ENCODE data around the gene RNF212. TPM values are rescaled to one million over a fixed set of nuclear protein-coding genes. Genes with fewer than 3 reads are reported as not detected.

RNF212 gene
- total and polyA plus RNA-seq, 4 donors: 0.74 to 8.9 (median 1.3) TPM; not detected in 1

- Histone ChIP-seq H3K4me3 (ENCODE audit: low read length in 2 of 2) (no peak overlapping the region), H3K36me3 (ENCODE audit: control insufficient read depth in 1 of 2, insufficient read depth in 2 of 2, low read length in 1 of 2) (no peaks in the 10 kb centered on the region), H3K9me3 (ENCODE audit: control insufficient read depth, low read length) (no peaks in the 10 kb centered on the region), H3K27ac (ENCODE audit: low read depth in 1 of 2, low read length in 2 of 2) (peak overlapping the region; percentile 18 to 68), H3K27me3 (ENCODE audit: control insufficient read depth in 1 of 2, insufficient read depth in 2 of 2, low read length in 1 of 2) (no peaks in the 10 kb centered on the region), H3K4me1 (ENCODE audit: control insufficient read depth in 1 of 2, insufficient read depth in 2 of 2, low read length in 2 of 2) (no peaks in the 10 kb centered on the region)
- WGBS, 2 donors: 7 to 14% methylated on average over 26 of the region's 26 CpGs
- ATAC-seq (ENCODE audit: low FRiP score) (peak; percentile 51), DNase-seq (peak; percentile 80 to 87)
- intact Hi-C loops (cut with DNase I): no loop called here
These were observed 77.9 kb downstream of the RNF212 start for GRCh38 chr4:1035510-1035909.

DNA sequence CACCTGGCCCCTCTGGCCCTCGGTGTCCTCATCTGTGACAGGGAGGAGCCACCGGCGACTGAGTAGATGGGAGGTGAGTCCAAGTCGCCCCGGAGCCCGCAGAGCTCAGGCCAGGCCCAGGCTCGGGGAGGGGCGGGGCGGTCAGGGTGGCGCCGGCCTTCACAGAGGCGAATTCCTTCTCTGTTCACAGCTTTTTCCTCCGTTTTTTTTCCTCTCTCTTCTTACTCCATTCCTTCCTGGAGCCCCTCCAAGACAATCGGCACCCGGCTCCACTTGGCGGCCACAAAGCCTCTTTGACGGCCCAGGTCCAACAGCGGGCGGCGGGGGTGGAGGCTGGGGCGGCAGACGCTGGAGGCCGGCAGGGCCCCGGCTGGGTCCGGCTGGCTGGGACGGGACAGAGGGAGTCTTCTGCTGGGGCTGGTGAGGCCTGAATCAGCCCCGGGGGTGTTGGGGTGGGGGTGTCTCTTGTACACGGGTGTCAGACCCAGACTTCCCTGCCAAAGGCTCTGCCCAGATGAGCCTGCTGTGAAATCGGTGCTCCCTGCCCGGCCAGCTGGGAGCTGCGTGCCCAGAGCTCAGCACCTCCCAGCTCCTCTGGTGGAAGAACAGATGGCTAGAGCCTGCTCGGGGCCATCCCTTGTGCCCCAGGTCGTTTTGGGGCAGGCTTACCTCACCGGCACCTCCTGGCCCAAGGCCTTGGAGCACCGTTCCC is 79.4 kb downstream of the RNF212 start:
- H3K27ac ChIP-seq (ENCODE audit: low read depth in 1 of 2, low read length in 2 of 2): peak overlapping the region; percentile 6 to 87

GRCh38 chr4:1032861-1033260 is 80.5 kb downstream of the RNF212 start:
- H3K27me3 ChIP-seq (ENCODE audit: control insufficient read depth in 1 of 2, insufficient read depth in 2 of 2, low read length in 1 of 2): no peaks in the 10 kb centered on the region
- H3K4me1 ChIP-seq (ENCODE audit: control insufficient read depth in 1 of 2, insufficient read depth in 2 of 2, low read length in 2 of 2): no peaks in the 10 kb centered on the region
- no peaks in the 10 kb centered on the region for H3K9me3 ChIP-seq (ENCODE audit: control insufficient read depth, low read length)
- intact Hi-C loops (cut with DNase I): loop anchor here in 1 of 2 donors (2.0 kb wide), 1 partner anchor 20 kb away; no protein-coding TSS in a partner anchor
- WGBS, 2 donors: 66 to 67% methylated on average over 10 of the region's 10 CpGs
- DNase-seq (no peak), ATAC-seq (ENCODE audit: low FRiP score) (no peak)
- H3K36me3 ChIP-seq (ENCODE audit: control insufficient read depth in 1 of 2, insufficient read depth in 2 of 2, low read length in 1 of 2): no peaks in the 10 kb centered on the region
- H3K4me3 ChIP-seq (ENCODE audit: low read length in 2 of 2): no peak overlapping the region
- H3K27ac ChIP-seq (ENCODE audit: low read depth in 1 of 2, low read length in 2 of 2): no peak overlapping the region

More for the DNA sequence above, 79.4 kb downstream of the RNF212 start:
- no peaks in the 10 kb centered on the region for H3K36me3 ChIP-seq (ENCODE audit: control insufficient read depth in 1 of 2, insufficient read depth in 2 of 2, low read length in 1 of 2)
- DNase-seq (peak; percentile 88 to 93), ATAC-seq (ENCODE audit: low FRiP score) (peak; percentile 66)
- no peaks in the 10 kb centered on the region for H3K9me3 ChIP-seq (ENCODE audit: control insufficient read depth, low read length)
- no peaks in the 10 kb centered on the region for H3K4me1 ChIP-seq (ENCODE audit: control insufficient read depth in 1 of 2, insufficient read depth in 2 of 2, low read length in 2 of 2)
- 2 to 7% methylated on average over 35 of the region's 35 CpGs for WGBS, 2 donors
- H3K4me3 ChIP-seq (ENCODE audit: low read length in 2 of 2): no peak overlapping the region
- no peaks in the 10 kb centered on the region for H3K27me3 ChIP-seq (ENCODE audit: control insufficient read depth in 1 of 2, insufficient read depth in 2 of 2, low read length in 1 of 2)
- intact Hi-C loops (cut with DNase I): loop anchor here in 1 of 2 donors (2.0 kb wide), 1 partner anchor 21 kb away; no protein-coding TSS in a partner anchor

DNA sequence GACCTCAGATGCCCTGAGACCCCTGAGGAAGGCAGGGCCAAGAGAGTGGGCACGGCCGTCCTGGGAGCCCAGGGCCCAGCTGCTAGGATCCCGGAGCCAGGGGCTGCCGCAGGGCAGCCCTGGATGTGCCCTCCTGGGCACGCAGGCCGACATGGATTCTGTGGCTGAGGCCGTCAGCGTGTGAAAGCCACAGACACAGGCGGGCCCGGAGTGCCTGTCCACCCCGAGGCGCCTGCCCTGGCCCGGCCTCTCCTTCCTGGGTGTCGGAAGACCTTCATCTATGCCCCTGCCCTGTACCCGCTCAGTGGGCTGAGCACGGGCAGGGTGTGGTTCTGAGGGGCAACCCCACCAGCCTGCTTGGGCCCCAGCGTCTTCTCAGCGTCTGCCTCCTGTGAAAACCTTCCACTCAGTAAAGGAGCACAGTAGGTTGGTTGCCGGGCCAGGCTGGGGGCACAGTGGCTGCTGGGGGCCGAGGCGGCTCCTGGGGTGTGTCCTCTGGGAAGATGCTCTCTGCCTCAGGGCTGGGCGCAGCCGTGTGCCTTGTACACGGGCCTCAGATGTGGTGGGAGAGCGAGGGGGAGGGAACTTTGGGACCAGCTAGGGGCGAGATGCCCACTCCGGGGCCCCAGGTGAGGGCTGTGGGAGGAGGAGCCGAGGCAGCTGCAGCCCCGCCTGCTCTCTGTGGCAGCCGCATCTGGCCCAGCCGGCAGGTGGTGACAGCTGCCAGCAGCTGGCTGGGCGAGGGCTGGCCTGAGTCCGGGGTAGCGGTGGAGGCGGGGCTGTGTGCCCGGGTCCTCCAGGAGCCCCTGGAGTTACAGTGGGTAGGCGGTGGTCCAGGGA is 81.2 kb downstream of the RNF212 start:
- Histone ChIP-seq H3K27me3 (ENCODE audit: control insufficient read depth in 1 of 2, insufficient read depth in 2 of 2, low read length in 1 of 2) (no peaks in the 10 kb centered on the region), H3K27ac (ENCODE audit: low read depth in 1 of 2, low read length in 2 of 2) (no peak overlapping the region), H3K4me1 (ENCODE audit: control insufficient read depth in 1 of 2, insufficient read depth in 2 of 2, low read length in 2 of 2) (no peaks in the 10 kb centered on the region), H3K4me3 (ENCODE audit: low read length in 2 of 2) (no peak overlapping the region), H3K9me3 (ENCODE audit: control insufficient read depth, low read length) (no peaks in the 10 kb centered on the region), H3K36me3 (ENCODE audit: control insufficient read depth in 1 of 2, insufficient read depth in 2 of 2, low read length in 1 of 2) (no peaks in the 10 kb centered on the region)
- DNase-seq (no peak), ATAC-seq (ENCODE audit: low FRiP score) (no peak)
- WGBS, 2 donors: 56 to 57% methylated on average over 34 to 37 of the region's 37 CpGs
- intact Hi-C loops (cut with DNase I): loop anchor here in 1 of 2 donors (2.0 kb wide), 1 partner anchor 19 kb away; no protein-coding TSS in a partner anchor

- ATAC-seq (ENCODE audit: low FRiP score): no peak
- Histone ChIP-seq H3K9me3 (ENCODE audit: control insufficient read depth, low read length) (no peaks in the 10 kb centered on the region), H3K4me1 (ENCODE audit: control insufficient read depth in 1 of 2, insufficient read depth in 2 of 2, low read length in 2 of 2) (no peaks in the 10 kb centered on the region), H3K36me3 (ENCODE audit: control insufficient read depth in 1 of 2, insufficient read depth in 2 of 2, low read length in 1 of 2) (no peaks in the 10 kb centered on the region), H3K4me3 (ENCODE audit: low read length in 2 of 2) (no peak overlapping the region), H3K27ac (ENCODE audit: low read depth in 1 of 2, low read length in 2 of 2) (no peak overlapping the region), H3K27me3 (ENCODE audit: control insufficient read depth in 1 of 2, insufficient read depth in 2 of 2, low read length in 1 of 2) (no peaks in the 10 kb centered on the region)
- intact Hi-C loops (cut with DNase I): no loop called here
- DNase-seq: no peak
- WGBS, 2 donors: 88 to 90% methylated on average over 8 of the region's 8 CpGs
These were observed 82.0 kb downstream of the RNF212 start for GRCh38 chr4:1031346-1031745.

- WGBS, 2 donors: 81% methylated on average over 16 of the region's 16 CpGs
- ATAC-seq (ENCODE audit: low FRiP score): no peak
- intact Hi-C loops (cut with DNase I): no loop called here
- no peak overlapping the region for H3K4me3 ChIP-seq (ENCODE audit: low read length in 2 of 2)
- DNase-seq: no peak
- H3K27me3 ChIP-seq (ENCODE audit: control insufficient read depth in 1 of 2, insufficient read depth in 2 of 2, low read length in 1 of 2): no peaks in the 10 kb centered on the region
- no peak overlapping the region for H3K27ac ChIP-seq (ENCODE audit: low read depth in 1 of 2, low read length in 2 of 2)
- no peaks in the 10 kb centered on the region for H3K9me3 ChIP-seq (ENCODE audit: control insufficient read depth, low read length)
- H3K4me1 ChIP-seq (ENCODE audit: control insufficient read depth in 1 of 2, insufficient read depth in 2 of 2, low read length in 2 of 2): no peaks in the 10 kb centered on the region
- no peaks in the 10 kb centered on the region for H3K36me3 ChIP-seq (ENCODE audit: control insufficient read depth in 1 of 2, insufficient read depth in 2 of 2, low read length in 1 of 2)
These were observed 82.8 kb downstream of the RNF212 start for GRCh38 chr4:1030559-1030958.

GRCh38 chr4:1030031-1030430 is 83.3 kb downstream of the RNF212 start:
- intact Hi-C loops (cut with DNase I): no loop called here
- ATAC-seq (ENCODE audit: low FRiP score) (no peak), DNase-seq (no peak)
- Histone ChIP-seq H3K9me3 (ENCODE audit: control insufficient read depth, low read length) (no peaks in the 10 kb centered on the region), H3K27me3 (ENCODE audit: control insufficient read depth in 1 of 2, insufficient read depth in 2 of 2, low read length in 1 of 2) (no peaks in the 10 kb centered on the region), H3K27ac (ENCODE audit: low read depth in 1 of 2, low read length in 2 of 2) (no peak overlapping the region), H3K36me3 (ENCODE audit: control insufficient read depth in 1 of 2, insufficient read depth in 2 of 2, low read length in 1 of 2) (no peaks in the 10 kb centered on the region), H3K4me3 (ENCODE audit: low read length in 2 of 2) (no peak overlapping the region), H3K4me1 (ENCODE audit: control insufficient read depth in 1 of 2, insufficient read depth in 2 of 2, low read length in 2 of 2) (no peaks in the 10 kb centered on the region)
- WGBS, 2 donors: 58 to 67% methylated on average over 11 to 12 of the region's 12 CpGs

GRCh38 chr4:1029529-1029928 is 83.8 kb downstream of the RNF212 start:
- H3K27me3 ChIP-seq (ENCODE audit: control insufficient read depth in 1 of 2, insufficient read depth in 2 of 2, low read length in 1 of 2): no peaks in the 10 kb centered on the region
- no peaks in the 10 kb centered on the region for H3K9me3 ChIP-seq (ENCODE audit: control insufficient read depth, low read length)
- ATAC-seq (ENCODE audit: low FRiP score) (no peak), DNase-seq (no peak)
- no peaks in the 10 kb centered on the region for H3K36me3 ChIP-seq (ENCODE audit: control insufficient read depth in 1 of 2, insufficient read depth in 2 of 2, low read length in 1 of 2)
- no peak overlapping the region for H3K27ac ChIP-seq (ENCODE audit: low read depth in 1 of 2, low read length in 2 of 2)
- H3K4me3 ChIP-seq (ENCODE audit: low read length in 2 of 2): no peak overlapping the region
- 51 to 53% methylated on average over 17 of the region's 17 CpGs for WGBS, 2 donors
- H3K4me1 ChIP-seq (ENCODE audit: control insufficient read depth in 1 of 2, insufficient read depth in 2 of 2, low read length in 2 of 2): no peaks in the 10 kb centered on the region
- intact Hi-C loops (cut with DNase I): no loop called here

Data from aorta (tissue), 5 donors.